ENCODE results near the gene ACTL10.

GRCh38 chr20:33660035-33660684, 6.6 kb upstream of the ACTL10 start:
- TF ChIP-seq CTCF (conservative IDR thresholded peaks at IDR 0.05) (no peak), EZH2 (IDR thresholded peaks at IDR 0.05; ENCODE audit: low read depth) (no peak)
